Activated effector memory CD4-positive, alpha-beta T cell treated with Interleukin-2 at 50 U/mL for 16 hours (primary cell): ENCODE results near the gene C2orf49.
A peak's percentile ranks its signal among the peaks of the same experiment; 100 is the strongest.

Experiments used
- DNase-seq: peaks from one replicate; pipeline ENCODE4 v3.0.0-alpha.2; 2020

Gene C2orf49

DNA sequence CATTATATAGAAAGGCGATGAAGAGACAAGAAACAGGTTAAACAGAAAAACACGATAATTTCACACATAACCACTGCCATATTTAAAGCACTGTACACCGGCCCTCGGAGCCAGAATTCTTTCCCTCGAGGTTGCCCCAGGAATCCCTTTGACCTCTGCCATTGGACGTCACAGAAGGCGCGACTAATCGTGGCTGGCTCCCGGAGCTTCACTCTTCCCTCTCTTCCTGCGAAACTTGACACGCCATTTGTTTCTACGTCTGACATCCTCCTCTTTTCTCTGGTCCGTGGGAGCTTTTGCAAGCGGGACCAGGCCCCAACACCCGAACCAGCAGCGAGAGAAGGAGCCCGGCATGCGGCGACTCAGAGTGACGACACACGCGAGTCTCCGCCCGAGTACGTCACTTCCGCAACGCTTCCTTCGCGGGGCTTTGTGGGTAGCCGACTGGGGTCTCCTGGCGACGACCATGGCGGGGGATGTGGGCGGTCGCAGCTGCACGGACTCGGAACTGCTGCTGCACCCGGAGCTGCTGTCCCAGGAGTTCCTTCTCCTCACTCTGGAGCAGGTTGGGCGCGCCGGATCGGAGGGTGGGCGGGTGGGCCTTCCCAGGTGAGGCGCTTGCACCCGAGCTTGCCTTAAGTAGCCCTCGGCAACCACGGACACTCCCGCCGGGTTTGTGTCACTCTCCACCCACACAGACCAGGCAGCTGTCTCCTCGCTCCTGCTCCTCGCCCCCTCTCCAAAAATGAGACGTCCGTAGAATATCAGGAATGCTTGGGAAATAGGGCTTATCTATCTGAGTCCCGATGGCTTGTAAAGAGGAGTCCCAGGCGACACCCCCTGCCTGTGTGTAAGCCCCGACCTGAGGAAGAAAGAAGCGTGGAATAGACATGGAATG is at the start of gene C2orf49:
C2orf49 (plus strand) TSS at position 419 of the 898 bp plus-strand sequence; CDS start at position 467, 48 bp downstream.
- peak; percentile 83 for DNase-seq

- DNase-seq: no peak
Observed at GRCh38 chr2:105287692-105288091, 49.6 kb upstream of the C2orf49 start.

GRCh38 chr2:105288133-105288532 is 49.2 kb upstream of the C2orf49 start:
- no peak for DNase-seq

DNA sequence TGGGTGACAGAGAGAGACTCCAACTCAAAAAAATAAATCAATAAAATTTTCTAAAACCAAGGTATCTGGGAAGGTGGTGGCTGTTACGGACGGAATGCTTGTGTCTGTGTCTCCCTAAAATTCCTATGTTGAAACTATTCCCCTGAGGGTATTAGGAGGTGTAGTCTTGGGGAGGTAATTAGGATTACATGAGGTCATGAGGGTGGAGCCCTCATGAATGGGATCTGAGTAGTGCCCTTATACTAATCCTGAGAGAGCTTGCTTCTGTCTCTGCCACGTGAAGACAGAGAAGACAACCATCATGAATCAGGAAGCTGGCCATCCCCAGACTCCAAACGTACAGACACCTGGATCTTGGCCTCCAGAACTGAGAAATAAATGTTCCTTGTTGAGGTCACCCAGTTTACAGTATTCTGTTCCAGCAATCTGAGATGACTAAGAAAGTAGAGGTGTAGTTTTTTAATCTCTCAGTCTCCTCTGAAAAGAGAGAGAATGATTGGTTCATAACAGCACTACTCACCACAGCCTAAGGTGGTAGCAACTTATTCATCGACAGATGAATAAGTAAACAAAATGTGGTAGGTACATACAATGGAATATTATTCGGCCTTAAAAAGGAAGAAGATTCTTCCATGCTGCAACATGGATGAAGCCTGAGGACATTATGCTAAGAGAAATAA is 46.2 kb upstream of the C2orf49 start:
- DNase-seq: no peak

DNA sequence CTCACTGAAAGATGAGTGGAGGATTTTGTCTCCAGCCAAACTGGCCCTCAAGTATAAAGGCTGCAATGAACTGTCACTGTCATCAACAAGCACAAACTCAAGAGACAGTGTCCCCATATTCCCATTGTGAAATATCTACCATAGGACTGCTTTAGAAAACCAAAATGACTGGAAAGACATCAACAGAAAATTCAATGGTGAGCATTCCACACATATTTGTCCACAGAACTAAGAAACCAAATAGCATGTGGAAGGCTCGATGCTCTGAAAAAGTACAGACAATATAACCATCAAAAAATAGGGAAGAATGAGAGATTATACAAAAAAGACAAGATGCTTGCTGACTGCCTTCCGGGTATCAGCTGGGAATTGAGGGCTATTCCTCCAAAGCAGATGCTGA is 45.4 kb upstream of the C2orf49 start:
- no peak for DNase-seq

GRCh38 chr2:105294046-105294445 is 43.3 kb upstream of the C2orf49 start:
- DNase-seq: no peak

DNA sequence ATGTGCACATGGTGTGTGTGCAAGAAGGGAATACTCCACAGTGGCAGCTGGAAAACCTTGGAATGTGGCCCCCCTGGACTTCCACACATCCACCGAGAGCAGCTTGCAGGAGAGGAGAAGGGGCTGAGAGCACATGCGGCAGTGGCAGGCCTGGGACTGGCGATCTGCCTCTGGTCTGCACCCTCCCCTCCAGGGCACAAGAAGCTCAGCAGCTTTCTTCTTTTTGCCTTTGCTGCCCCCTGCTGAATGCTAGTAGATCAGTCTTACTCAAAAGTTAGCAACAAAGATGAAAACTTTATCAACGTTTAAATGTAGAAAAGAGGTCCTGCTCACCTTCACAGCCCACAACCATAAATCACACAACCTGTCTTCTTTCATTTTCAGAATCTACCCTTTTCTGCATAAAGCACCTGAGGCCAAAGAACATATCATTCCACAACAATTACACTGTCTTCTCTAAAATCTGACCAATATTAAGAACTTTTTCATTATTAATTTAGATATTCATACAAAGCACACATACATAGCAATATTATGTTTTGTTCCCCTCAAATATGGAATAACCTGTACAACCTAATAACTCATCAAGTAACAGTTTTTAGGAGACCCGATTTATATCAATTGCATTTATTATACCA is 42.4 kb upstream of the C2orf49 start:
- no peak for DNase-seq

GRCh38 chr2:105296017-105296611 is 41.2 kb upstream of the C2orf49 start:
- DNase-seq: no peak

DNA sequence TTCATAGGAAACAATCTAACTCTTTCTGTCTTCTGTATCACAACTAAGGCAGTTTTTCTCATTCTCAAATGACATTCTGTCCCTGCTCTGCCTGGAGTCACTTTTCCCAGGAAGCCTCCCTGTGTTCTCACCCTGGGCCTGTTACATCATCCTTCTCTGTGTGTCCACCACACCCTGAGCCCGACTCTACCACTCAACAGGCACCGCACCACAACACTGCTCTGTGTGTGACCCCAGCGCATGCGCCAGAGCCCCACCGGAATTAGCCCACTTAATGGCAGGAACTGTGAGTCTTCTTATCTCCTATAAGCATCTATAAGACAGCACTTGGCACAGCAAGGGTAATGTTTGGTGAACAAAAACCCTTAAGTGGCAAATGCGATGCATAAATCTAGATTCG is 40.1 kb upstream of the C2orf49 start:
- no peak for DNase-seq

DNA sequence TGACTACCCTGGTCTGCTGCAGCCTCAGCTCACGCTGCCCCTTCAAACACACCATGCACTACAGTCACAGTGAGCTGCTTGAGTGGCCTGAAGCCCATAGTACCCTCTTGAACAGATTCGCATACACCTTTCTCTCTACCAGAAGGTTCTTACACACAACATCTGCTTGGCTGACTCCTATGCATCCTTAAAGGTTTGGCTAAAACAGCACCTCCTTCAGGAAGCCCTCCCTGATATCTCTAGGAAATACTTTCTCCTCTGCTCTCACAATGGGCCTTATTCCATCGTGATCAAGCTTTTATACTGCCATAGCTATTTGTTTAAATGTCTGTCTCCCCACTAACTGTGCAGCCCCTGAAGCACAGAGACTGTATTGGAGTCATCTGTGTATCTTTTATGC is 39.3 kb upstream of the C2orf49 start:
- no peak for DNase-seq

- DNase-seq: no peak
Observed at GRCh38 chr2:105299290-105299689, 38.0 kb upstream of the C2orf49 start.

GRCh38 chr2:105301646-105302045 is 35.7 kb upstream of the C2orf49 start:
- DNase-seq: no peak

DNA sequence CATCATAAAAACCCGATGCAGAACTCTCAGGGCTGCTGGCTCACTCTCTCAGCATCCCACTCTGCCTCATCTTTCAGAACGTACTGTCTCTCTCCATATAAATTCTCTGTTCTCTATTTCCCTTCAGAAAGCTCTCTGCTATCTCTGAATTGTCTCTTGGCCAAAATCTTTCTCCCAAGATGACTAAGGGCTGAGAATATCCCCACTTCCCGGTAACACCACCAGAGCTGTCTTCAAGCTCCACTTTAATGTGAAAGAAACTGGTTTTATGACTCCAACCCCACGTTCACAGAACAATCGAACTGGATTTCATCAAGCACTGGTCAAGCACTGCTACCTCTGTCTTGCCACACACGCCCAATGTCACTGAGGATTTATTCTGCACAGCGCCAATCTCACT is 30.2 kb upstream of the C2orf49 start:
- DNase-seq: no peak

DNA sequence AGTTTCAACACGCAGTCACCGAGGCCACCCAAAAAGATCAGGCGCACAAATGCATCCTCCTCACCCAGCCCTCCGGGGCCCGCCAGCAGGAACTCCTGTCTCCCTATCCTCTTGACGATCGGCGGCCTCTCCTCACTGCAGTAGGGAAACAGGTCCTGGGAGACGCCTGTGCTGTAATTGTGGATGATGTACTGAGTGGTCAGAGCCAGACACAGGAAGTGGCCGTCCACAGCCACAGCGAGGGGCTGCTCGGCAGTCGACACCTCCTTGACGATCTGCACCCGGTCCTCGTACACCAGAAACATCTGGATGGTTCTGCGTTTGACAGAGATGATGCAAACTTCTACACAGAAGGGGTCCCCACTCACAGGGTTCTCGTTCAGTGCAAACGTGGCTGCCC is 29.8 kb upstream of the C2orf49 start:
- DNase-seq: no peak

- no peak for DNase-seq
Observed at GRCh38 chr2:105307962-105308361, 29.4 kb upstream of the C2orf49 start.

DNA sequence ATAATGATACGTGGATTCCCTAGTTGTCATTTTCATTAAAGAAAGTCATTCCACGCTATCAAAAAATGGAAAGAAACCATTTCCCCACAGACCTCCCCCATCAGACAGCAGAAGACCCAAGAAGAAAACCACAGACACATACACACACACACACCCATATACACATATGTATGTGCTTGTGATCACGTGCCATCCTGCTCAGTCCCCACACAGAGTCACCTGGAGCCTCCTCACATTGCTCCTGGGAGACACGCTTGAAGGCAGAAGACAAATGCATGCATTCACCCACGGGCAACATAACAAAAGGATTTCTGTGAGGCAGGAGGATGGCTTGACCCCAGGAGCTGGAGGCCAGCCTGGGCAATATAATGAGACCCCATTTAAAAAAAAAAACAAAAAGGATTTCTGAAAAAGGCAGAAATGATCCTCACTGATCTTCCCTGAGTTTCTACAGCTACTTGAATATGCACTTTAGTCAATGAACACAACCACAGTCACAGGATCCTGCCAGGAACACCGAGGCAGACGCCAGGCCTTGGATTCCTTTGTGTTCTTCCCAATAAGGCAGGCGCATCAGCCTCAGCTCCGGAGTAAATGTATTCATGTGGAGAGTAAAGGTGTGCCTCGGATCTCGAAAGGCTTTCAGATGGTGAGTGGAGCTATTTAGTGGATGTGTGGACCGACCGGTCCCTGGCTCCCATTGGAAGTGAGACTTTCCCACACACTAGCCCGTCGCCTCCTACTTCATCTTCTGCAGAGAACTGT is 28.8 kb upstream of the C2orf49 start:
- no peak for DNase-seq

- DNase-seq: no peak
Observed at GRCh38 chr2:105309147-105309545, 28.2 kb upstream of the C2orf49 start.

- no peak for DNase-seq
Observed at GRCh38 chr2:105313877-105314276, 23.5 kb upstream of the C2orf49 start.

DNA sequence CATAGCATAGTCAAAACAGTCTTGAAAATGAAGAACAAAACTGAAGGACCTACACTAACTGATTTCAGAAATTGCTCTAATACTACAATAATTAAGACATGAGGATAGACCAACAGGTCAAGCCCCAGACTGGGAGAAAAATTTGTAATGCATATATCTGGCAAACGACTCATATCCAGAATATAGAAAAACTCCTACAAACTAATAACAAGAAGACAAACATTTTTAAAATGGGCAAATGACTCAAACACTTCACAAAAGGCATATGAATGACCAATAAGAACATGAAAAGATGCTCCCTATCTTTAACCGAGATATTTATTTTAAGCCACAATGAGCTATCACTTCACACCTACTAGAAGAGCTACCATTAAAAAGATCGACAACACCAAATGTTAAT is 22.0 kb upstream of the C2orf49 start:
- DNase-seq: no peak

- DNase-seq: no peak
Observed at GRCh38 chr2:105317937-105318336, 19.4 kb upstream of the C2orf49 start.

DNA sequence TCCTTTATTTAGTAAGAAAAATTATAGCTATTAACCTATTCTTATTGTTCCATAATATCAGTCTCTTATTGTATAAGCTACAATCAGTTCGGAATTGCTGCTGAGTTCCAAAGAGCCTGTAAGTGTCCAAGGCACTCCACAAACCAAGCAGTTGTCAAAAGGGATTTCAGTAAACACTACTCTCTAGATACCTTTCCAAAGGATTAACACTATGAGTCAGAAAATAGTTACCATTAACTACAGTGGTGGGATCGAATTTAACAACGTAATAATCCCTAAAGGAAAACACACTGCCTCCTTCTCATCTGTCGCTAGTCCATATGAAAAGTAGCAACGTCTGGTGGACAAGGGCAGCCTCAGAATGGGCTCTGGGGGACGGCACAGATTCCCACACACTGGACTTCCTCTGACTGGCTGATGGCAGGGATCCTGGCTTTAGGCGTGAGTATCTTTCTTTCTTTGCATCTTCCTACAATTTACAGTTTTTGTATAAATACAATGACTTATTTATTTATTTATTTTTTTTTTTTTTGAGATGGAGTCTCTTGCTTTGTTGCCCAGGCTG is 16.6 kb upstream of the C2orf49 start:
- no peak for DNase-seq
